Lower lobe of right lung (tissue), 2 donors: ENCODE measurements around the gene RIMS4. TPM values are rescaled to one million over a fixed set of nuclear protein-coding genes. Genes with fewer than 3 reads are reported as not detected.

Source experiments
- ATAC-seq, 2 donors: fragments of 200-7000 bp; cut with Tn5 transposase; one replicate each; pipeline ENCODE4 v1.9.1; 2020 to 2022; ENCODE audit warnings: mild to moderate bottlenecking in 2 of 2, moderate library complexity in 2 of 2
- DNase-seq: peaks from one replicate; pipeline ENCODE4 v3.0.0-alpha.2; 2020
- H3K27ac ChIP-seq: fragments of 200-600 bp; one replicate; pipeline ENCODE4 v1.8.0; 2022
- H3K27me3 ChIP-seq: fragments of 200-600 bp; one replicate; pipeline ENCODE4 v1.8.0; 2022; ENCODE audit warnings: low read depth
- H3K36me3 ChIP-seq: fragments of 200-600 bp; one replicate; pipeline ENCODE4 v1.8.0; 2022; ENCODE audit warnings: mild to moderate bottlenecking
- H3K4me1 ChIP-seq: fragments of 200-600 bp; one replicate; pipeline ENCODE4 v1.8.0; 2022
- H3K4me3 ChIP-seq: fragments of 200-600 bp; one replicate; pipeline ENCODE4 v1.8.0; 2022; ENCODE audit warnings: mild to moderate bottlenecking
- H3K9me3 ChIP-seq: fragments of 200-600 bp; one replicate; pipeline ENCODE4 v1.8.0; 2022
- CTCF ChIP-seq: fragments of 200-600 bp; IDR thresholded peaks from one replicate; pipeline ENCODE4 v1.8.0; 2022; ENCODE audit warnings: antibody characterized with exemption, mild to moderate bottlenecking
- intact Hi-C: fragments of 100-400 bp; cut with DNase I; formaldehyde crosslinking; loops from one replicate; pipeline ENCODE4 v1.11.0; 2022
- total RNA-seq: library from RNA; stranded (reverse); fragmentation: NEBNext Ultra II Directional; extraction: Animal tissue kit (Norgen Biotek cat#: 25700); gene quantifications from one replicate; pipeline ENCODE4 v1.2.1, GENCODE V29; 2021
- donor health status: DM: no; HTN: yes; CAD: no; lungs with severe emphysema.

RIMS4 gene
- total RNA-seq, 1 donor from 2014 or later: 3.5 TPM

- no peak for DNase-seq
- Histone ChIP-seq H3K4me3 (no peak overlapping the region), H3K27ac (no peak overlapping the region)
These were observed 87.4 kb downstream of the RIMS4 start for GRCh38 chr20:44722990-44723389.

GRCh38 chr20:44721785-44722054 is 88.6 kb downstream of the RIMS4 start:
- peaks cover 15% of the 10 kb centered on the region for H3K4me1 ChIP-seq
- no peaks in the 10 kb centered on the region for H3K36me3 ChIP-seq
- no peak for TF ChIP-seq CTCF
- no peaks in the 10 kb centered on the region for H3K9me3 ChIP-seq
- H3K27me3 ChIP-seq: no peaks in the 10 kb centered on the region
- intact Hi-C loops: no loop called here
- H3K27ac ChIP-seq: no peak overlapping the region
- ATAC-seq (no peak), DNase-seq (peak; percentile 10)
- no peak overlapping the region for H3K4me3 ChIP-seq

More at GRCh38 chr20:44722990-44723389, 87.4 kb downstream of the RIMS4 start:
- peaks cover 4% of the 10 kb centered on the region for H3K36me3 ChIP-seq
- intact Hi-C loops: no loop called here
- no peak for TF ChIP-seq CTCF
- no peaks in the 10 kb centered on the region for H3K9me3 ChIP-seq
- ATAC-seq: no peak
- peaks cover 15% of the 10 kb centered on the region for H3K4me1 ChIP-seq
- H3K27me3 ChIP-seq: no peaks in the 10 kb centered on the region

- intact Hi-C loops: no loop called here
These were observed 89.2 kb downstream of the RIMS4 start for GRCh38 chr20:44720997-44721784.

GRCh38 chr20:44720621-44720996 is 89.7 kb downstream of the RIMS4 start:
- no peak overlapping the region for H3K4me3 ChIP-seq
- intact Hi-C loops: no loop called here
- no peaks in the 10 kb centered on the region for H3K36me3 ChIP-seq
- DNase-seq (peak; percentile 43), ATAC-seq (peak; percentile 25 to 31)
- no peaks in the 10 kb centered on the region for H3K9me3 ChIP-seq
- H3K4me1 ChIP-seq: peaks cover 15% of the 10 kb centered on the region
- peak overlapping the region; percentile 53 for H3K27ac ChIP-seq
- no peaks in the 10 kb centered on the region for H3K27me3 ChIP-seq
- no peak for TF ChIP-seq CTCF

More at GRCh38 chr20:44720997-44721784, 89.2 kb downstream of the RIMS4 start:
- peaks cover 15% of the 10 kb centered on the region for H3K4me1 ChIP-seq
- H3K36me3 ChIP-seq: no peaks in the 10 kb centered on the region
- TF ChIP-seq CTCF: no peak
- no peak overlapping the region for H3K4me3 ChIP-seq
- ATAC-seq (peak; percentile 80 to 86), DNase-seq (peak; percentile 76)
- H3K9me3 ChIP-seq: no peaks in the 10 kb centered on the region
- peak overlapping the region; percentile 53 for H3K27ac ChIP-seq
- H3K27me3 ChIP-seq: no peaks in the 10 kb centered on the region

- intact Hi-C loops: no loop called here
- no peaks in the 10 kb centered on the region for H3K9me3 ChIP-seq
- no peak for TF ChIP-seq CTCF
- H3K36me3 ChIP-seq: no peaks in the 10 kb centered on the region
- DNase-seq (peak; percentile 43), ATAC-seq (no peak)
- H3K4me3 ChIP-seq: no peak overlapping the region
- H3K27me3 ChIP-seq: no peaks in the 10 kb centered on the region
- peaks cover 22% of the 10 kb centered on the region for H3K4me1 ChIP-seq
- no peak overlapping the region for H3K27ac ChIP-seq
These were observed 90.5 kb downstream of the RIMS4 start for GRCh38 chr20:44719841-44720240.
